ENCODE measurements around the gene SPAG9. TPM values are rescaled to one million over a fixed set of nuclear protein-coding genes. Genes with fewer than 3 reads are reported as not detected.

Gene SPAG9
- total RNA-seq, 2 donors from 2014 or later: 46.0 to 67.0 TPM

- H3K4me1 ChIP-seq: no peaks in the 10 kb centered on the region
- H3K27me3 ChIP-seq: no peaks in the 10 kb centered on the region
- DNase-seq: no peak
- no peaks in the 10 kb centered on the region for H3K9me3 ChIP-seq
- no peaks in the 10 kb centered on the region for H3K36me3 ChIP-seq
- no peak for TF ChIP-seq CTCF (IDR thresholded peaks at IDR 0.05)
- intact Hi-C loops (cut with DNase I): no loop called here
- no peak overlapping the region for H3K9ac ChIP-seq (ENCODE audit: low read depth in 2 of 2, low read length in 2 of 2)
- H3K27ac ChIP-seq: no peak overlapping the region
- no peak overlapping the region for H3K4me3 ChIP-seq
Observed at GRCh38 chr17:50939542-50939794, 181.2 kb downstream of the SPAG9 start.

- no peak overlapping the region for H3K4me3 ChIP-seq
- no peak for DNase-seq
- no peak for TF ChIP-seq CTCF (IDR thresholded peaks at IDR 0.05)
- H3K4me1 ChIP-seq: no peaks in the 10 kb centered on the region
- no peaks in the 10 kb centered on the region for H3K9me3 ChIP-seq
- no peaks in the 10 kb centered on the region for H3K27me3 ChIP-seq
- H3K27ac ChIP-seq: no peak overlapping the region
- H3K36me3 ChIP-seq: no peaks in the 10 kb centered on the region
- H3K9ac ChIP-seq (ENCODE audit: low read depth in 2 of 2, low read length in 2 of 2): no peak overlapping the region
- intact Hi-C loops (cut with DNase I): no loop called here
Observed at GRCh38 chr17:50938821-50939541, 181.7 kb downstream of the SPAG9 start.

- Histone ChIP-seq H3K4me3 (no peak overlapping the region), H3K36me3 (no peaks in the 10 kb centered on the region), H3K27ac (no peak overlapping the region), H3K4me1 (peaks cover under 1% of the 10 kb centered on the region), H3K9me3 (no peaks in the 10 kb centered on the region), H3K9ac (ENCODE audit: low read depth in 2 of 2, low read length in 2 of 2) (no peak overlapping the region), H3K27me3 (no peaks in the 10 kb centered on the region)
- no peak for DNase-seq
- no peak for TF ChIP-seq CTCF (IDR thresholded peaks at IDR 0.05)
- intact Hi-C loops (cut with DNase I): no loop called here
Observed at GRCh38 chr17:50935996-50936266, 184.7 kb downstream of the SPAG9 start.

GRCh38 chr17:50935221-50935995, 185.3 kb downstream of the SPAG9 start:
- no peak for DNase-seq
- intact Hi-C loops (cut with DNase I): no loop called here
- Histone ChIP-seq H3K4me1 (peaks cover 5% of the 10 kb centered on the region), H3K9me3 (no peaks in the 10 kb centered on the region), H3K9ac (ENCODE audit: low read depth in 2 of 2, low read length in 2 of 2) (no peak overlapping the region), H3K27me3 (no peaks in the 10 kb centered on the region), H3K36me3 (no peaks in the 10 kb centered on the region), H3K4me3 (no peak overlapping the region), H3K27ac (no peak overlapping the region)
- TF ChIP-seq CTCF (IDR thresholded peaks at IDR 0.05): no peak

- DNase-seq: no peak
- no peak overlapping the region for H3K27ac ChIP-seq
- H3K4me3 ChIP-seq: no peak overlapping the region
- H3K36me3 ChIP-seq: no peaks in the 10 kb centered on the region
- intact Hi-C loops (cut with DNase I): no loop called here
- TF ChIP-seq CTCF (IDR thresholded peaks at IDR 0.05): no peak
- H3K4me1 ChIP-seq: peaks cover 5% of the 10 kb centered on the region
- H3K9me3 ChIP-seq: no peaks in the 10 kb centered on the region
- H3K9ac ChIP-seq (ENCODE audit: low read depth in 2 of 2, low read length in 2 of 2): no peak overlapping the region
- no peaks in the 10 kb centered on the region for H3K27me3 ChIP-seq
Observed at GRCh38 chr17:50934672-50935220, 185.9 kb downstream of the SPAG9 start.

Data from colonic mucosa (tissue), 4 donors.